HCT116 (cell line): ENCODE measurements around the gene TMEM184B. TPM values are rescaled to one million over a fixed set of nuclear protein-coding genes. Genes with fewer than 3 reads are reported as not detected.

Experiments used
- ATAC-seq: fragments of 200-7000 bp; cut with Tn5 transposase; 2 replicates; pipeline ENCODE4 v1.9.1; 2020; ENCODE audit warnings: mild to moderate bottlenecking, moderate library complexity
- BruUV-seq: library from RNA; stranded (reverse); fragments of 400-500 nt; replicated peaks from 2 replicates; lab custom pipeline; 2021; lab: Mats Ljungman, UMichigan
- CTCF ChIA-PET: fragments of 300-600 bp; sonication (Branson Sonifier 250); formaldehyde crosslinking; loops from one replicate; lab custom pipeline; 2021; ENCODE audit warnings: antibody characterized with exemption; lab: Charles Lee
- POLR2A ChIA-PET: fragments of 300-600, 350-600 bp; sonication (Branson Sonifier 250); formaldehyde crosslinking; loops from one replicate; lab custom pipeline; 2021; ENCODE audit warnings: antibody characterized with exemption; lab: Charles Lee
- RAD21 ChIA-PET, 2 experiments: fragments of 300-600 bp; sonication (Branson Sonifier 250); formaldehyde crosslinking; loops; one replicate each; lab custom pipeline; 2023; ENCODE audit warnings: low total read pairs in 2 of 2; ENCODE audit not compliant: uncharacterized antibody in 2 of 2, unreplicated experiment in 2 of 2, low non-redundant PET in 1 of 2; lab: Charles Lee
- DNase-seq: peaks from one replicate; pipeline ENCODE4 v3.0.0-alpha.2; 2010; ENCODE audit warnings: low read depth, low spot score
- H2AFZ ChIP-seq: fragments of 200-600 bp; shearing (Covaris generic), sonication (generic); 2 replicates; pipeline ENCODE4 v1.6.1; 2017; ENCODE audit warnings: low read depth, mixed run types, mixed read lengths, antibody characterized with exemption, low read length; ENCODE audit not compliant: poor library complexity, severe bottlenecking
- H3K27ac ChIP-seq: 2 replicates; pipeline ENCODE4 v1.5.1; 2012; ENCODE audit warnings: low read depth, low read length
- H3K27me3 ChIP-seq: fragments of 200-600 bp; sonication (generic); 2 replicates; pipeline ENCODE4 v1.6.1; 2016; ENCODE audit warnings: mixed run types, low read length, mixed read lengths; ENCODE audit not compliant: insufficient read depth
- H3K36me3 ChIP-seq, 2 experiments: fragments of 200-500 bp in 1 of 2; fragments of 200-600 bp in 1 of 2; sonication (Bioruptor generic) in 1 of 2; sonication (generic) in 1 of 2; 2 replicates each; pipeline versions ENCODE4 v1.5.1 to v1.6.1; 2014 to 2016; ENCODE audit warnings: low read length in 2 of 2, inconsistent platforms in 1 of 2, mixed read lengths in 1 of 2, mixed run types in 1 of 2; ENCODE audit not compliant: insufficient read depth in 2 of 2, control insufficient read depth in 1 of 2
- H3K4me1 ChIP-seq, 2 experiments: fragments of 200-600 bp in 1 of 2; sonication (generic) in 1 of 2; 2 replicates each; pipeline versions ENCODE4 v1.5.1 to v1.6.1; 2012 to 2017; ENCODE audit warnings: low read length in 2 of 2, inconsistent platforms in 1 of 2, mild to moderate bottlenecking in 1 of 2, mixed read lengths in 1 of 2, mixed run types in 1 of 2, moderate library complexity in 1 of 2; ENCODE audit not compliant: insufficient read depth in 2 of 2, control insufficient read depth in 1 of 2
- H3K4me2 ChIP-seq: fragments of 200-600 bp; sonication (generic); 2 replicates; pipeline ENCODE4 v1.6.1; 2017; ENCODE audit warnings: mixed run types, low read length, mixed read lengths
- H3K4me3 ChIP-seq, 2 experiments: fragments of 200-600 bp in 1 of 2; sonication (generic) in 1 of 2; replicated peaks in 1 of 2; 2 replicates each; pipeline ENCODE4 v1.5.1; 2011 to 2016; ENCODE audit warnings: low read length in 2 of 2, control low read depth in 1 of 2, low read depth in 1 of 2, mild to moderate bottlenecking in 1 of 2, mixed read lengths in 1 of 2, mixed run types in 1 of 2
- H3K79me2 ChIP-seq: fragments of 200-600 bp; sonication (generic); 2 replicates; pipeline ENCODE4 v1.6.1; 2017; ENCODE audit warnings: mild to moderate bottlenecking, mixed run types, low read length, moderate library complexity, mixed read lengths; ENCODE audit not compliant: insufficient read depth
- H3K9ac ChIP-seq: fragments of 200-600 bp; sonication (generic); 2 replicates; pipeline ENCODE4 v1.6.1; 2016; ENCODE audit warnings: low read length, mixed read lengths
- H3K9me2 ChIP-seq: fragments of 200-600 bp; sonication (generic), shearing (Covaris generic); 2 replicates; pipeline ENCODE4 v1.6.1; 2017; ENCODE audit warnings: mixed run types, mild to moderate bottlenecking, moderate library complexity; ENCODE audit not compliant: insufficient read depth
- H3K9me3 ChIP-seq, 2 experiments: fragments of 200-500 bp in 1 of 2; fragments of 200-600 bp in 1 of 2; sonication (Bioruptor generic) in 1 of 2; sonication (generic) in 1 of 2; 2 replicates each; pipeline ENCODE4 v1.6.1; 2014 to 2017; ENCODE audit warnings: low read length in 2 of 2, mixed read lengths in 2 of 2, inconsistent platforms in 1 of 2, low read depth in 1 of 2, mild to moderate bottlenecking in 1 of 2, mixed run types in 1 of 2, moderate library complexity in 1 of 2; ENCODE audit not compliant: control insufficient read depth in 1 of 2, insufficient read depth in 1 of 2
- H4K20me1 ChIP-seq: fragments of 200-600 bp; sonication (generic), shearing (Covaris generic); 2 replicates; pipeline ENCODE4 v1.6.1; 2017; ENCODE audit warnings: mixed run types, mild to moderate bottlenecking, moderate library complexity; ENCODE audit not compliant: insufficient read depth
- CBX3 ChIP-seq: IDR thresholded peaks from 2 replicates; pipeline ENCODE4 v1.6.1; 2012; ENCODE audit warnings: low read depth
- EZH2phosphoT487 ChIP-seq: fragments of 200-600 bp; IDR thresholded peaks from 2 replicates; pipeline ENCODE4 v1.6.1; 2018; ENCODE audit warnings: antibody characterized with exemption, borderline replicate concordance
- POLR2AphosphoS5 ChIP-seq: IDR thresholded peaks from 2 replicates; pipeline ENCODE4 v1.6.1; 2011; ENCODE audit warnings: mild to moderate bottlenecking, low read depth, low read length, moderate library complexity
- SIN3A ChIP-seq: IDR thresholded peaks from 2 replicates; pipeline ENCODE4 v1.6.1; 2012; ENCODE audit warnings: low read depth
- TCF7L2 ChIP-seq: IDR thresholded peaks from 2 replicates; pipeline ENCODE4 v1.7.0; 2011; ENCODE audit warnings: borderline replicate concordance, inconsistent platforms; ENCODE audit not compliant: insufficient read depth, insufficient read length; ENCODE audit errors: extremely low read depth
- ZFX ChIP-seq: fragments of 450-650 bp; IDR thresholded peaks from 2 replicates; pipeline ENCODE4 v1.6.1; 2017
- intact Hi-C: fragments of 100-400 bp; cut with micrococcal nuclease; formaldehyde crosslinking; loops from 2 replicates; pipeline ENCODE4 v1.10.0; 2022
- total RNA-seq: library from RNA; stranded (reverse); gene quantifications from one replicate; pipeline ENCODE4 v1.2.1, GENCODE V29; 2021; ENCODE audit not compliant: unreplicated experiment
- TF ChIP-seq, protein P1 (sequence below): IDR thresholded peaks from 2 replicates; pipeline ENCODE4 v1.6.1; 2012
- TF ChIP-seq, protein P2 (sequence below): IDR thresholded peaks from 2 replicates; pipeline ENCODE4 v1.6.1; 2012; ENCODE audit warnings: low read depth

The TMEM184B gene
- total RNA-seq, 1 experiment from 2014 or later, result 66.0 TPM

DNA sequence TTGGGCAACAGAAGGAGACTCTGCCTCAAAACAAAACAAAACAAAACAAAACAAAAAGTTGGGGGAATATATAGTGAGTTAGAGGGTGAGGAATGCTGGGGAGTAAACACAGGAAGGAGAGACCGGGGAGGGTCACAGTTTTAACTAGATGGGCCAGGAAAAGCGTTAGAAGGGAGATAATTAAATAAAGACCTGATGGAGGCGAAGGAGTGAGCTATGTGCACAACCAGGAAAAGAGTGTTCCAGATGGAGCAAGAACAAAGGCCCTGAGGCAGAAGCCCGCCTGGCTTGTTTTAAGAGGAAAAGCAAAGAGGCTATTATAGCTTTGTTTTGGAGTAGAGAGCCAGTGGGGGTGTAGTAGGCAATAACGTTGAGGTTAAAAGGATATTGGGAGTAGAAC lies 86.4 kb downstream of the TMEM184B start:
- Histone ChIP-seq H3K27ac (no peak overlapping the region), H3K79me2 (no peaks in the 10 kb centered on the region)
- POLR2A ChIA-PET, result no interaction called here
- no peak for TF ChIP-seq CBX3
- no peak for TF ChIP-seq SIN3A
- no peak for TF ChIP-seq EZH2phosphoT487
- TF ChIP-seq, protein P1, sequence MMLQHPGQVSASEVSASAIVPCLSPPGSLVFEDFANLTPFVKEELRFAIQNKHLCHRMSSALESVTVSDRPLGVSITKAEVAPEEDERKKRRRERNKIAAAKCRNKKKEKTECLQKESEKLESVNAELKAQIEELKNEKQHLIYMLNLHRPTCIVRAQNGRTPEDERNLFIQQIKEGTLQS, result no peak
- no peak for TF ChIP-seq ZFX
- no peak for TF ChIP-seq POLR2AphosphoS5
- TF ChIP-seq, protein P2, sequence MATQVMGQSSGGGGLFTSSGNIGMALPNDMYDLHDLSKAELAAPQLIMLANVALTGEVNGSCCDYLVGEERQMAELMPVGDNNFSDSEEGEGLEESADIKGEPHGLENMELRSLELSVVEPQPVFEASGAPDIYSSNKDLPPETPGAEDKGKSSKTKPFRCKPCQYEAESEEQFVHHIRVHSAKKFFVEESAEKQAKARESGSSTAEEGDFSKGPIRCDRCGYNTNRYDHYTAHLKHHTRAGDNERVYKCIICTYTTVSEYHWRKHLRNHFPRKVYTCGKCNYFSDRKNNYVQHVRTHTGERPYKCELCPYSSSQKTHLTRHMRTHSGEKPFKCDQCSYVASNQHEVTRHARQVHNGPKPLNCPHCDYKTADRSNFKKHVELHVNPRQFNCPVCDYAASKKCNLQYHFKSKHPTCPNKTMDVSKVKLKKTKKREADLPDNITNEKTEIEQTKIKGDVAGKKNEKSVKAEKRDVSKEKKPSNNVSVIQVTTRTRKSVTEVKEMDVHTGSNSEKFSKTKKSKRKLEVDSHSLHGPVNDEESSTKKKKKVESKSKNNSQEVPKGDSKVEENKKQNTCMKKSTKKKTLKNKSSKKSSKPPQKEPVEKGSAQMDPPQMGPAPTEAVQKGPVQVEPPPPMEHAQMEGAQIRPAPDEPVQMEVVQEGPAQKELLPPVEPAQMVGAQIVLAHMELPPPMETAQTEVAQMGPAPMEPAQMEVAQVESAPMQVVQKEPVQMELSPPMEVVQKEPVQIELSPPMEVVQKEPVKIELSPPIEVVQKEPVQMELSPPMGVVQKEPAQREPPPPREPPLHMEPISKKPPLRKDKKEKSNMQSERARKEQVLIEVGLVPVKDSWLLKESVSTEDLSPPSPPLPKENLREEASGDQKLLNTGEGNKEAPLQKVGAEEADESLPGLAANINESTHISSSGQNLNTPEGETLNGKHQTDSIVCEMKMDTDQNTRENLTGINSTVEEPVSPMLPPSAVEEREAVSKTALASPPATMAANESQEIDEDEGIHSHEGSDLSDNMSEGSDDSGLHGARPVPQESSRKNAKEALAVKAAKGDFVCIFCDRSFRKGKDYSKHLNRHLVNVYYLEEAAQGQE, result no peak
- TF ChIP-seq TCF7L2, result no peak
- TF ChIP-seq, all 23 proteins: peak for 0
- Histone ChIP-seq H3K9me2 (no peaks in the 10 kb centered on the region), H3K4me3 (no peak overlapping the region), H4K20me1 (no peaks in the 10 kb centered on the region), H3K9me3 (no peaks in the 10 kb centered on the region), H3K9ac (no peak overlapping the region), H2AFZ (no peak overlapping the region), H3K4me2 (no peak overlapping the region), H3K36me3 (no peaks in the 10 kb centered on the region), H3K27me3 (no peaks in the 10 kb centered on the region), H3K4me1 (peaks cover 6% of the 10 kb centered on the region in 2 experiments; a peak in 2 of 4 replicates)
- ChIA-PET CTCF (no interaction called here), RAD21 (no interaction called here)
- intact Hi-C loops, result no loop called here
- BruUV-seq, result no TSS peak
- DNase-seq, result no peak
- ATAC-seq, result no peak
